Germinal center (tissue), 1 donor: Measurements from ENCODE around the gene KRT35.

Experiments used
- DNase-seq: peaks from one replicate; pipeline ENCODE4 v3.0.0; 2012; ENCODE audit warnings: mixed read lengths, low spot score

The KRT35 gene

DNA sequence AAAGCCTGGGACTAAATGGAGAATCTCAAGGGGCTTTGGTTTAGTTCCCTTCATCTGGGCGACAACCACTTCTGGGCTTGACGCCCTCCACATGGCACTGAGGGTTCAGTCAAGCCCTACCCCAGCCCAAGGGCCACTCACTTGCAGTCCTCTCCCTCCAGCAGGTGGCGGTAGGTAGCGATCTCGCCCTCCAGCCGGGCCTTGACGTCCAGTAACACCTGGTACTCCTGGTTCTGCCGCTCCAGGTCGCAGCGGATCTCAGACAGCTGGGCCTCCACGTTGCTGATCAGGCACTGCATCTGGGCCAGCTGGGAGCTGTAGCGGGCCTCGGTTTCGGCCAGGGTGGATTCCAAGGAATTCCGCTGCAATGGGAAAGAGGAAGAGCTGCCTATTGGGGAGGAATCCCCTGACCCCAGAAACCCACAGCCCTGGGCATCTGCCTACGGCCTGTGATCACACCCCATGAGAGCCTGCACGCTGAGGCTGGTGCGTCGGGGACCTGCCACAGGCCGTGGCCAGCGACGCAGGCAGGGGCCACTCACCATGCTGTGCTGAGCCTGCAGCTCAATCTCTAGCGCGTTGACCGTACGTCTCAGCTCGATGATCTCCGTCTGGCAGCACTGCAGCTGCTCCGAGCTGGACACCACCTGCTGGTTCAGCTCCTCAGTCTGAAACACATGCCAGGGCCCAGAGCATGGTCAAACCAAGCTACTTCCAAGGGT, 6.0 kb upstream of the KRT35 start:
- peak; percentile 48 for DNase-seq

DNA sequence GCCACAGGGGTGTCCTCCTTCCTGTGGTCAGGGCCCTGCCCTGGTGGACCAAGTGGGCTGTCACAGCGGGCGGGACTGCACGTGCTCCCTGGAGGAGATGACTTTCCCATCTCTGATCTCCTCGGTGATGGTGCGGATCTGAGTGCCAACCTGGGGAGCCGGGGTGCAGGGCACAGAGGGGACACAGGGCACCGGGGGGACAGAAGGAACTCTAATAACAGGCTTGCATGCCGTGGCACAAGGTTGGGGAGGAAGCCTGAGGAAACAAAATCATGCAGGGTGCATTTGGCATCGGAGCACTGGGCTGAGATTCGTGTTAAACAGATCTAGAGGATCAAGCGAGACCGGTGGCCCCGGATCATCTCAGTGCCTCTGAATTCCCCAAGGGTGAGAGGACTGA, 5.4 kb upstream of the KRT35 start:
- no peak for DNase-seq

DNA sequence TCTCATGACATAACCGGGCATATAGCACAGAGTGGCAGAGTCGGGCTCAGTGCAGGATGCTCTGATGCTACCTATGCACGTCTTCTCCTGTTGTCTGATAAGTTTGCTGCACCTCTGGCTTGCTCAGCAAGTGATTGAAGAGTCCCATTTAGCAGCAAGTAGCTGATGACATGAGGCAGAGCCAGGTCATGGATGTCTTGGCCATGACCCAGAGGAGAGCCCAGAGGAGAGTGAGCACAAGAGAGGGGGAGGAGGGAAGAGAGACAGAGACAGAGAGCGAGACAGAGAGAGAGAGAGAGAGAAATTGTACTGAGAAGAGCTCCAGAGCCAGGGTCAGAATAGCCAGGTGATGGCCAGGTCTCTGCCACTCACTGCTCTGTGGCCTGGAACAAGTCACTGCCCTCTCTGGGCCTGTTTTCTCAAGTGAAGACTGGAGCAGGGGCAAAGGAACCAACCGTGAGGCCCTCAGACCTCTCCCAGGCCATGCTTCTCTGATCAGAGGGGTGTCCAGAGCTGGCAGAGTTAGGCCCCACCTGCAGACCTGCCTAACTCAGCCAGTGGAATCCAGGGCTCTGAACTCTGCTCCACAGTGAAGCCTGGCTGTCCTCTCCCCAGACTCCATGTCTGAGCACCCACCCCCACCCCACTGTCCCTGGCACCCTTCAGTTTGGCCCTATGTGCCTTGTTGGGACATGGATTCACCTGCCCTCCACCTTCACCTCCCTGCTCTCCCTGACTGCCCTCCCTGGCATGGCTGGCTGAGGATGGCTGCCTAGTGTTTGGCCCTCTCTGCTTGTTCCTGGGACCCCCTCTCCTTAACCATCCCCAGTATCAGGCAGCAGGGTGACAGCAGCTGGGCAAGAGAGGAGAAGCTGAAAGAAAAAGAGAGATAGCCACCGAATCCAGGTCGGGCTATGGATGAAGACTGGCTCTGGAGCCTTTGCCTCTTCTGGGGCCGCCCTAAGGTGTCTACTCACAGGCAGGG, 4.3 kb upstream of the KRT35 start:
- DNase-seq = no peak

DNA sequence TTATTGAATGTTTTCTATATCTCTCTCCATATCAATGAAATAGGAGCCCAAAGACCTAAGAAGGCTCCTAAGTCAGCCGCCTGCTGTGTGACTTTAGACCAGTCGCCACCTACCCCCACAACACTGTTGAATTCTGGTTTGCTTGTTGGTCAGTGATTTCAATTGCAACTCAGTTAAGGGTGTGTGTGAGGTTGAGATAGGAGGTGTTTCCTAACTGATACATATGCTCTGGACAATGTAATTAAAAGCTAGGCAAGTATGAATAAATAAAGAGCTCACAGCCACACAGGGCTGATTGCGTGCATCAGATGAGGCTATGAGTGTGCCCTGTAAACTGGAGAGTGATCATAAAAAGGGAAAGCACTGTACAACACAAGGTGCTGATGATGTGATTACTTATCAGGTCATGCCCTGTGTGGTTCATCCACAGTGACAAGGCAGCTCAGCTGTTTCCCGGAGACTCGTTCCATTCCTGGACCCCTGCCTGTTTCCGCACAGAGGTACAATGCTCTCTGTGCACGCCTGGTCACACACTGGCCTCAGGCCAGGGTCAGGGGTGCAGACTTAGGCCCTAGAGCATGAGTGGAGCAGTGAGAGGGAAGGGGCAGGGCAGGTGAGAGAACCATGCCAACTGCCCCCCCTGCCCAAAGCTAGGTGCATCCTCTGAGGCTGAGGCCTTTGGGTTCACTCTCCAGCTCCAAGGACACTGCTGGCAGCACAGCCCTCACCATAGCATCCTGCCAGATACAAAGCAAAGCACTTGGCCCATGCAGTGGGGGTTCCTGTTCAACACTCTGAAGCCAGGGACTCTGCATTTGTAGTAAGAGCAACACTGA, 3.3 kb upstream of the KRT35 start:
- DNase-seq = no peak

DNA sequence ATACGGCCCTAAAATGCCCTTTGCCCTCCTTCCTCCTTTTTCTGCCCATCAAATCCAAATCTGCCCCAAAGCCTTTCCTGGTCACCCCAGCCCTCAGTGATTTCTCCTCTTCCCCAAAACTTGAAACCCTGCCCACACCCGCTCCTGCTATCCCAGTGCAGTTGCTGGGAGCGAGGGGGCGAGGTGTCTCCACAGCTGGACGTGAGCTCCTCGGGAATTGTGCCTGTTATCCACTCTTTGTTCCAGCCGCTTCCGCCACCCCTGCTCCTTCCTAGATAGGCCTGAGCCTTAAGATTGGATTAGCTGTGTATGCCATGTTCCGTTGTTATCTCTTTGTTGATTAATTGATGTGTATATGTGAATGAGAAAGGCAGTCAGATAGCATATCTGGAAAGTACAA, 2.6 kb upstream of the KRT35 start:
- no peak for DNase-seq

DNA sequence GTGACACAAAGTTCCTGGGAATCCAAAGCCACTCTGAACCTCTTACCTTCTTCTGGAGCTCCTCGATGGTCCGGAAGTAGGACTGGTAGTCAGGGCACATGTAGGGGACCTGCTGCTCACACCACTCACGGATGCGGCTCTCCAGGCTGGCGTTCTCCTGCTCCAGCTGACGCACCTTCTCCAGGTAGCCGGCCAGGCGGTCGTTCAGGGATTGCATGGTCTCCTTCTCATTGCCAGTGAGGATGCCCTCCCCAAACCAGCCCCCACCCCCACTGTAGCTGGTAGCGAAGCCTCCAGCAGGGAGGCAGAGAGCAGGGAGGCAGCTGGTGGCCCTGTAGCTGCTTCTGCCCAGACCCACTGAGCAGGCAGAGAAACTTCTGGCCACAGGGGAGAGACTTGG, 370 bp downstream of the KRT35 start:
- DNase-seq = no peak

DNA sequence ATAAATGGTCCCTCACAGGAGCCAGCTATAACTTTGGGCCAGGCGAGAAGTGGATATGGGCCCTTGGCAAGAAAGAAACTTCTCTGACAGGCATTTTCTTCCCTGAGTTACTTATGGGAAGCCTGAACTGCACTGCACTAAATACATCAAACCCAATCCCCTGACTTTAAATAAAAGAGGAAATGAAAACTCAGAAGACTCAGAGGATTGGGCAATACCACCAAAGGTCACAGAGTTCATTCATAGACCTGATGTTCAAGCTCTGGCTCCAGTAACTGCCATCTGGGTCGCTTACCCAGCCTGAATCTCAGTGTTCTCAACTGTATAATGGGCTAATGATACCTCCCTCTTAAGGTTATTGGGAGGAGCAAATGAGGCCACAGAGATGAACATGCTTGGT, 815 bp downstream of the KRT35 start:
- peak; percentile 16 for DNase-seq

DNA sequence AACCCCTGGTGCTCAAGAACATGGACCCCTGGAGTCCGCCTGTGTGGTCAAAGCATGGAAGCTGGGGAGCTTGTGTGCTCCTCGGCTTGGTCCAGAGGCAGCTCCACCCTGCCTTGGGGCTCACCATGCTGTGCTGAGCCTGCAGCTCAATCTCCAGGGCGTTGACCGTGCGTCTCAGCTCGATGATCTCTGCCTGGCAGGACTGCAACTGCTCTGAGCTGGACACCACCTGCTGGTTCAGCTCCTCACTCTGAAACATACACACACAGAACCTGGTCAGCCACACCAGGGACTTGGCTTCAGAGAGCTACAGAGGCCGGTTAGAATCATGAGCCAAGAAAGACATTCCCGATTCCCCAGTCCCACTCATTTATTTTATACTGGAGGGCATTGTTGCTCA, 2.7 kb downstream of the KRT35 start:
- no peak for DNase-seq

DNA sequence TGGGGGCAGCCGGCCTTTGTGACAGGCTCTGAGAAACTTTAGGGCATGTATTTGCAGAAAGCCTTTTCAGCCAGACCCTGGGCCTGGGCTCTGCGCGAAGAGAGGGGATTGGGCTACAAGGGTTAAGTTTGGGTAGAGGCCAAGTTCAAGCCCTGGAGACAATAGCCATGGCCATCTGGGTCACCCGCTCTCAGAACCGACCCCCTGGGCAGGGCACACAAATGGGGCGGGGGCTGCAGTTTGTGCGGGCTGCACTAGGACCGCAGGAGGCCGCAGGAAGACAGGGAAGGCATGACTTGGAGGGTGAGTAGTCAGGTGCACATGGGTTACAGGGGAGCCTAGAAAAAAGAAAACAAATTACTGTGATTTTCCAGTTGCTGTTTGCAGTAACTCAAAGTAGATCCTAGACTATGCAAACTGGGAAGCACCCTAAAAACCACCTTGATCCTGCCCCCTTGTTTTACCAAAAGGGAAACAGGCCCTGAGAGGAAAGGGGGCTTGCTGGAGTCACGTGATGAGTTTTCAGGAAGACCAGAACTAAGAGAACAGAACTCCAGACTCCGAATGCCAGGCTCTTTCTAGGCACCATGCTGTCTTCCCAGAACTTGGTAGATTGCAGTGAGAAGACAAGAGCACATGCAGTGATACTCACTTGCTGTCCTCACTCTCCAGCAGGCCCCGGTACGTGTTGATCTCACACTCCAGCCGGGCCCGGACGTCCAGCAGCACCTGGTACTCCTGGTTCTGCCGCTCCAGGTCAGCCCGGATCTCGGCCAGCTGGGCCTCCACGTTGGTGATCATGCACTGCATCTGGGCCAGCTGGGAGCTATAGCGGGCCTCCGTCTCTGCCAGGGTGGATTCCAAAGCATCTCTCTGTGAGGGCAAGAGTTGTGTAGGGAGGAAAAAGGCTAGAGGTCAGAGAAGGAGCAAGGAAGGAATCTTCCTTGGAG, 3.8 kb downstream of the KRT35 start:
- DNase-seq = no peak

DNA sequence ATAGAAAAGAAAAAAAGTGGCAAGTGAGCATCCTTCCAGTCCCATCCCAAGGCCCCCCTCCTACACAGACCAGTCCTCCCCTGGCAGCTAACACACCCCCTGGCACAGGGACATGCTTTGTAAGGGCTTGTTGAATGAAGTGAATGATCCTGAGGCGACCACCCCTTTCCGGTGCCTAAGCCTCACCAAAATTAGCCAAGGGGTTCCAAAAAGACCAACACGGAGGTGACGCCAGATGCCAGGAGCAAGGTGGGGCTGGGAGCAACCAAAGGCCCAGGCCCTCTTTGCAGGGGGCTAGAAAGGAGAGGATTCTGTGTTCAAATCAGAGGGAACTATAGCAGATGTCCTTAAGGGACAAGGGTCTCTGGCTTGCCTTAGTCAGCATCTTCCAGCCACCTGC, 5.5 kb downstream of the KRT35 start:
- no peak for DNase-seq

DNA sequence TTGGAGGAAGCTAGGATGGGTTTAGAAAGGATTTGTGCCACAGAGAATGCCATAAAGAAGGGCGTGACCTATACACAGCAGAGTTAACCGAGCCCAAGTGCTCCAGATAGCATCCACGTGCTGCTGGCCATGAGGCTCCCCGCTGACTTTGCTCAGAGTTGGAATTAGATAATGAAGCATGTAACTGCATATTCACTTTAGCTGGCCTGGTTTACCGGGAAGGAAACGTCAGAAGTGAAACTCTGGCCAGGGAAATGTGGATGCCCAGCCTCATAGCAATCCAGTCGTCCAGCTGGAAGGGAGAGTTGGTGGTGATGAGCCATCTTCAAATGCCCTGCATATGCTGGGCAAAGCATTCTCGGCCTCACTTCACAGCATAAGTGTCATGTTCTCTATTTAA, 6.1 kb downstream of the KRT35 start:
- DNase-seq = no peak

DNA sequence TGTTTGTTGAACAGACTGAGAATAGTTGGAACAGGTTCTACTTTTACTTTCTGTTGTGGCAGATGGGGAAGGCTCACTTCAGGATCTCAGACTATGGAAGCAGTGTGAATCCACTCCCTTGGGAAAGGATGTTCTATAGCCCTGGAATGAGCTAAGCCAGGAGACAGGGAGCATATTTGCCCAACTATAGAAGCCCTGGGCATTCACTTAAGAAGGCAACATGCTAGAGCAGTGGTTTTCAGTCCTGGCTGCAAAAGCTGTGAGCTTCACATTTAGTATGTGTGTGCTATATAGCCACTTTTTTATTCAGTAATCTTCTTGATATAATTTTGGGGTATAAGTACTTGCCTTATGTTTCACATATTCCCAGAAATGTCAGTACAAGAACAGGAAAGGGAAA, 12.6 kb downstream of the KRT35 start:
- DNase-seq = no peak

DNA sequence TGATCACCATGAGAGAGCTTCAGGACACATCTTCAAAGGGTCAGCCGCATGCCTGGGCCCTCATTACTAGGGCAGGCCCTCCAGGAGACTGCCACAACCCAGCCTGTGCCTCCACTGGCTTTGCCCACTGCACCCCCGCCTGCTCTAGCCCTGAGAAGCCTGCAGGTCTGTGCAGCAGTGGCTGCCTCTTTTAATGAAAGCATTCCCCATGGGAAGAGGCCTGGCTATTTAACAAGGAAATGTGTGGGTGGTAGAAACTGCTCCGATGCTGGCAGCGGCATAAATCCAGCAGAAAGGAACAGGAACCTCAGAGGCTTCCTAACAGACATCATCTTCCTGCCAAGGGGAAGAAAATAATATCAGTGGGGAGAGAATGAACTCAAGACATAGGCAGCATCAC, 13.4 kb downstream of the KRT35 start:
- DNase-seq = no peak

DNA sequence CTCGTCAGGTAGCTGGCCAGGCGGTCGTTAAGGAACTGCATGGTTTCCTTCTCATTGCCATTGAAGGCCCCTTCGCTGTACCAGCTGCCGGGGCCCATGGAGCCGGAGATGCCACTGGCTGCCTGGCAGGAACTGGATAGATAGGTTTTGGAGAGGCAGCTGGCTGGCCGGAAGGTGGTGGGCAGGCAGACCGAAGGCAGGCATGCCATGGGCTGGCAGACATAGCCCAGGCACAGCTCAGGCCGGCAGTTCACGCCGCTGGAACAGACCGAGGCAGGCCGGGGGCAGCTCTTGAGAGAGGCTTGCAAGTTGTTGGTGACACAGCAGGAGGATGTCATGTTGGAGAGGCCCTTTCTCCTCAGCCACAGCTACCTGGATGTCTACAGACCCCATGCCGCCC, 14.0 kb downstream of the KRT35 start, which contains the start of gene KRT32:
KRT32 (minus strand) TSS at position 399 of the 400 bp plus-strand sequence; CDS start at position 338, 61 bp downstream.
- DNase-seq = no peak

DNA sequence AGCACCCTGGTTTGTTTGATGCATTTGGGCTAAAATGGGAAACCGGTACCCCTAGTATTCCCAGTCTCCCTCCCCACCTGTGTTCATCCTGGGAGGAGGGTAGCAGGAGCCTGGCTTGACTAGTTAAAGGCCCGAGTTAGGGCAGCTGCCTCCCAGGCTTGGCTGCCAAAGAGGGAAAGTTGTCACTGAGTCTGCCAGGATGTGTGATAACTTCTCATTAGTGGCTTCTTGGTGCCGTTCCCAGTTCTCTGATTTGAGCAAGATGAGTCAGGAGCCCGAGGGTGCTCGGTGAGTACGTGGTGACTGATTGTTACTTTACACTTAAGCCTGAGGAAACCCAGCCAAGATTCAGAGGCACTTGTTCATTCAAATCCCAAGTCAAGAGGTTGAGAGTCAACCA, 16.3 kb downstream of the KRT35 start:
- DNase-seq = no peak

DNA sequence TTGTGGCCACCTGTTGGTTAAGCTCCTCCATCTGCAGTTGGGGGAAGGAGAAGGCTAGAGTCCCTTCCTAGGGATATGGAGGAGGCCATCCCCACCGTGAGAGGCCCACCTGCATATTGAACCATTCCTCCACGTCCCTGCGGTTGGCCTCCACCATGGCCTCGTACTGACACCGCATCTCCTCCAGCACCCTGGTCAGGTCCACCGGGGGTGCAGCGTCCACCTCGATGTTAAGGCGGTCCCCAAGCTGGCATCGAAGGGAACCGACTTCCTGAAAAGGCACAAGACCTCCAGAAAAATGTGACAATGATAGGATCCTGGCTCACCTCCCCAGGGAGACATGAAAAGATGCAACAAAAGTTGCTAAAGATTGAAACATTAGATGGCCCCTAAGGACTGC, 16.8 kb downstream of the KRT35 start:
- no peak for DNase-seq

DNA sequence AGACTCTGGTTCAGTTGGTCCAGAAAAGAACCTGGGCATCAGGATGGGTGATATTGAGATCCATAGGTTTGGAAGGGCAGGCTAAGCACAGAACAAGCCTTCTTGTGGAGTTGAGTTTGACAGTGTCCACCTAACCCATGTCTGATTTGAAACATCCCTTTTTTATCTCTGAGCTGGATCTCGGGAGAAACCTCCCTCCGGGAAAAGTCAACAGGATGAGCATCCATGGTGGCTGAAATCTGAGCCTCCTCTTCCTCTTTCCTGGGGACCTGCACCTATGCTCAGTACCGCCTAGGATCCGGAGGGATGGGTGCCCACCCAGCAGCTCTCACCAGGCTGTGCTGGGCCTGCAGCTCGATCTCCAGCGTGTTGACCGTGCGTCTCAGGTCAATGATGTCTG, 17.2 kb downstream of the KRT35 start:
- no peak for DNase-seq

DNA sequence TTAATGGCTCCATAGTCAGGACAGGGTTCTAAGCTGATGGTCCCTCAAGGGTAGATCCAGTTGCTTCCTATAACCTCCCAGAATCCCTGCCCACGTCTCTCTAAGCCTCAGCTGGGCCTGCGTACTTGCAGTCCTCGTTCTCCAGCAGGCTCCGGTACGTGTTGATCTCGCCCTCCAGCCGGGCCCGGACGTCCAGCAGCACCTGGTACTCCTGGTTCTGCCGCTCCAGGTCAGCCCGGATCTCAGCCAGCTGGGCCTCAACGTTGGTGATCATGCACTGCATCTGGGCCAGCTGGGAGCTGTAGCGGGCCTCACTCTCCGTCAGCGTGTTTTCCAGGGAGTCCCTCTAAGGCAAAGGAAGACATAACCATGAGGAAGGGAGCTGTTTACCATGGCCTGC, 18.2 kb downstream of the KRT35 start:
- DNase-seq = no peak

DNA sequence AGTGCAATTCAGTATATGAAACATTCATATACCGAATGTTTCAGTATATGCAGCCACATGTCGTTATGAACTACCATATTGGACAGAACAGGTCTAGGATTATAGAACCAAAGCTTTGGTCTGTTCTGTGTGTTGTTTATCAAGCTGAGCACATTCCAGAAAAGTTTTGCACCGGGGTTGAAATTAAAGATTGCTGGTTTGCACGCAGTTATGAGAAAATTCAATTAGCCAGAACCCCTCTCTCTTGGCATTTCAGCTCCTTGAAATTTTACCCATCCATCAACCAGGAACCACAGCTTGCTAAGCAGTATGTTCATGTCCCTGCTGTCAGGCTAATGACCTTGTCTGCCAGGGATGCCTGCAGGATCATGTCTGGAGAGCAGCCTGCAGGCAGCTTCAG, 23.3 kb downstream of the KRT35 start:
- DNase-seq = no peak

DNA sequence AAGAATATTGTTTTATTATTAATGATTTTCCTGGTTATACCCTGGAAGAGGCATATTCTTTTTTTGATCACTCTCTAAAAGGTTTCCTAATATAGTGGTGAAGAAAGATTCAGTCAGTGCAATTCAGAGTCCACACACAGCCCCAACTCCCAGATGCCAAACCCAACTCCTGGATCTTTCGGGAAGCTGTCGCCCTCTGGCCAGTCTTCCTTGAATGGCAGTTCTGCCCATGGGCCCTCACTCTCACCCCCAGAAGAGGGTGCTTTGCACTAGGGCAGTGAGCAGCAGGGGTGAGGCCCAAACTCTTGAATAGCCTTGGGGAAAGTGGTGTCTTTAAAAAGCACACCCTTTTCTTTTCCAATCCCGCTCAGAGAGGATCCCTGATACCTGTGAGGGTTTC, 24.7 kb downstream of the KRT35 start:
- DNase-seq = no peak

DNA sequence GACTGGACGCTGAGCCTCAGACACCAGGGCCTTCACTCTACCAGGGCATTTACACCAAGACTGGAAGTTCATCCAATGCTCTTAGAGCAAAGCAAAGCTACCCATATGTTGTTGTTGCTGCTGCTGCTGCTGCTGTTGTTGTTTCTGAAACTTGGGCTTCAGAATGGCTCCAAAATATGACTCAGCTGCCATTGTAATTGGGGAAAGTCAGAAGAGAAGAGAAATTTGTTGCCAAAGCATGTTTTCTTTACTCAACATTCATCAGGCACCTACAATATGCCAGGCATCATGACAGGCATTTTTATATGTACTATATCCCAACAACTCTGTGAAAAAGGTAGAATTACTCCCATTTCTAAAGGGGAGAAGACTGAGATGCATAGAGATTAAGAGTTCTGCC, 25.7 kb downstream of the KRT35 start:
- DNase-seq = no peak
